WTC11 (cell line): Measurements from ENCODE around the gene CHST13.

Experiments
- ATF1 ChIP-seq: sonication (generic); formaldehyde crosslinking; IDR thresholded peaks from 2 replicates; pipeline ENCODE4 v1.8.1; 2023; ENCODE audit warnings: mild to moderate bottlenecking, moderate library complexity, missing genetic modification reagents
- CTCF ChIP-seq: fragments of 200-600 bp; IDR thresholded peaks from 2 replicates; pipeline ENCODE4 v1.8.0; 2022; ENCODE audit warnings: antibody characterized with exemption
- PRDM15 ChIP-seq: sonication (generic); formaldehyde crosslinking; IDR thresholded peaks from 2 replicates; pipeline ENCODE4 v1.8.0; 2022; ENCODE audit warnings: missing genetic modification reagents
- ZSCAN18 ChIP-seq: fragments of 250-450 bp; sonication (Bioruptor Pico); IDR thresholded peaks from 2 replicates; pipeline ENCODE4 v2.1.2; 2022; ENCODE audit warnings: mild to moderate bottlenecking, moderate library complexity

GRCh38 chr3:126510308-126510910 is 13.5 kb upstream of the CHST13 start:
- no peak for TF ChIP-seq CTCF
- TF ChIP-seq ZSCAN18 (CRISPR knock-in tag): no peak
- TF ChIP-seq ATF1: no peak
- no peak for TF ChIP-seq PRDM15
